CD14-positive monocyte (primary cell): ENCODE results near the gene SEC61G. TPM values are rescaled to one million over a fixed set of nuclear protein-coding genes. Genes with fewer than 3 reads are reported as not detected.

Experiments
- DNase-seq, 3 donors: peaks; one replicate each; pipeline ENCODE4 v3.0.0-alpha.2; 2011 to 2022
- H2AFZ ChIP-seq: 2 replicates; pipeline ENCODE4 v1.6.0; 2012; ENCODE audit warnings: mild to moderate bottlenecking, low read depth, low read length, inconsistent platforms; ENCODE audit not compliant: insufficient read depth, poor library complexity, severe bottlenecking
- H3K27ac ChIP-seq, 2 donors: 1 replicate in 1 of 2; 2 replicates in 1 of 2; pipeline ENCODE4 v1.5.1; 2012 to 2013; ENCODE audit warnings: low read length in 2 of 2, control low read depth in 1 of 2, inconsistent platforms in 1 of 2, low read depth in 1 of 2, mild to moderate bottlenecking in 1 of 2
- H3K27me3 ChIP-seq, 2 donors: one replicate each; pipeline versions ENCODE4 v1.6.0 to v1.6.1; 2011 to 2013; ENCODE audit warnings: low read length in 2 of 2; ENCODE audit not compliant: control insufficient read depth in 2 of 2, insufficient read depth in 2 of 2
- H3K36me3 ChIP-seq, 2 donors: replicated peaks in 1 of 2; 1 replicate in 1 of 2; 2 replicates in 1 of 2; pipeline versions ENCODE4 v1.5.1 to v1.6.1; 2012 to 2013; ENCODE audit warnings: low read length in 2 of 2, control low read depth in 1 of 2, inconsistent platforms in 1 of 2, mild to moderate bottlenecking in 1 of 2; ENCODE audit not compliant: insufficient read depth in 2 of 2, control insufficient read depth in 1 of 2
- H3K4me1 ChIP-seq, 2 donors: 1 replicate in 1 of 2; 2 replicates in 1 of 2; pipeline versions ENCODE4 v1.5.1 to v1.6.1; 2012 to 2013; ENCODE audit warnings: low read length in 2 of 2, control low read depth in 1 of 2, inconsistent platforms in 1 of 2, mild to moderate bottlenecking in 1 of 2, moderate library complexity in 1 of 2; ENCODE audit not compliant: insufficient read depth in 2 of 2, control insufficient read depth in 1 of 2
- H3K4me2 ChIP-seq: replicated peaks from 2 replicates; pipeline ENCODE3; 2012; ENCODE audit warnings: low read length, moderate library complexity, mild to moderate bottlenecking; ENCODE audit not compliant: poor library complexity, severe bottlenecking; ENCODE audit errors: extremely low read depth
- H3K4me3 ChIP-seq, 3 experiments: fragments of 200-600 bp in 1 of 3; sonication (generic) in 1 of 3; replicated peaks in 1 of 3; 1 replicate in 2 of 3; 2 replicates in 1 of 3; pipeline ENCODE4 v1.5.1; 2011 to 2013; ENCODE audit warnings: low read length in 3 of 3, mild to moderate bottlenecking in 3 of 3, control low read depth in 2 of 3, low read depth in 2 of 3, inconsistent platforms in 1 of 3, moderate library complexity in 1 of 3
- H3K79me2 ChIP-seq: 2 replicates; pipeline ENCODE4 v1.6.0; 2012; ENCODE audit warnings: mild to moderate bottlenecking, control low read depth, inconsistent platforms, low read length, moderate library complexity; ENCODE audit not compliant: insufficient read depth
- H3K9ac ChIP-seq: 2 replicates; pipeline ENCODE4 v1.6.0; 2017; ENCODE audit warnings: low read length, mild to moderate bottlenecking; ENCODE audit not compliant: insufficient read depth, poor library complexity, severe bottlenecking
- H3K9me3 ChIP-seq, 2 donors: replicated peaks in 1 of 2; 1 replicate in 1 of 2; 2 replicates in 1 of 2; pipeline versions ENCODE4 v1.5.1 to v1.6.1; 2012 to 2013; ENCODE audit warnings: low read length in 2 of 2, control low read depth in 1 of 2; ENCODE audit not compliant: control insufficient read depth in 1 of 2, insufficient read depth in 1 of 2
- H4K20me1 ChIP-seq: 2 replicates; pipeline ENCODE4 v1.6.0; 2012; ENCODE audit warnings: mild to moderate bottlenecking, low read length, control low read depth, moderate library complexity; ENCODE audit not compliant: insufficient read depth
- H3K27ac Mint-ChIP-seq, 7 donors: one replicate each; pipeline ENCODE4 v1.8.0; 2020; ENCODE audit warnings: mild to moderate bottlenecking in 7 of 7, mixed read lengths in 7 of 7, moderate library complexity in 6 of 7, inconsistent platforms in 2 of 7
- H3K27me3 Mint-ChIP-seq, 3 donors: one replicate each; pipeline ENCODE4 v1.8.0; 2021 to 2022; ENCODE audit warnings: low read depth in 3 of 3, mild to moderate bottlenecking in 3 of 3, mixed read lengths in 3 of 3, moderate library complexity in 3 of 3, inconsistent platforms in 1 of 3
- H3K36me3 Mint-ChIP-seq, 2 donors: one replicate each; pipeline ENCODE4 v1.8.0; 2020; ENCODE audit warnings: mixed read lengths in 2 of 2, inconsistent platforms in 1 of 2, mild to moderate bottlenecking in 1 of 2
- H3K4me1 Mint-ChIP-seq: one replicate; pipeline ENCODE4 v1.8.0; 2020; ENCODE audit warnings: mild to moderate bottlenecking, mixed read lengths
- H3K4me3 Mint-ChIP-seq, 2 donors: one replicate each; pipeline ENCODE4 v1.8.0; 2020; ENCODE audit warnings: mild to moderate bottlenecking in 2 of 2, mixed read lengths in 2 of 2, moderate library complexity in 1 of 2
- H3K9me3 Mint-ChIP-seq, 7 donors: one replicate each; pipeline ENCODE4 v1.8.0; 2020 to 2022; ENCODE audit warnings: mixed read lengths in 7 of 7, mild to moderate bottlenecking in 6 of 7, moderate library complexity in 6 of 7, inconsistent platforms in 2 of 7
- CTCF ChIP-seq: fragments of 200-600 bp; IDR thresholded peaks from one replicate; pipeline ENCODE4 v1.8.0; 2022; ENCODE audit warnings: antibody characterized with exemption, mild to moderate bottlenecking
- WGBS: methylation state at CpG from one replicate; pipeline ENCODE4 v1.1.5; 2013; ENCODE audit warnings: missing lambda C conversion rate; ENCODE audit not compliant: insufficient coverage; 5-methylcytosine and 5-hydroxymethylcytosine counted together
- intact Hi-C, 2 donors: fragments of 100-400 bp; cut with micrococcal nuclease; formaldehyde crosslinking; loops; one replicate each; pipeline versions ENCODE4 v1.15.0 to v1.15.1; 2023
- polyA minus RNA-seq: library from RNA; depleted of rRNA, polyadenylated mRNA; stranded (reverse); fragments of >200 nt; gene quantifications from 2 replicates; pipeline ENCODE4 v1.2.3, GENCODE V29; 2012
- polyA plus RNA-seq, 3 donors: library from polyadenylated mRNA; depleted of rRNA in 1 of 3; unstranded in 2 of 3; stranded (reverse) in 1 of 3; fragments of 300-500 nt in 2 of 3; fragments of >200 nt in 1 of 3; fragmentation: Illumina TruSeq in 2 of 3; gene quantifications; 1 replicate in 2 of 3; 2 replicates in 1 of 3; pipeline ENCODE4 v1.2.3, GENCODE V29; 2012 to 2021
- total RNA-seq, 12 experiments: library from RNA in 1 of 12; stranded (reverse) in 1 of 12; fragments of 120-200 nt in 1 of 12; gene quantifications; one replicate each; pipeline ENCODE4 v1.2.4 and lab custom pipeline; 2013 to 2026; ENCODE audit warnings: mixed read lengths in 6 of 12, inconsistent platforms in 1 of 12

The SEC61G gene
- 110 TPM for total RNA-seq (2013)
- 100 to 1,000 TPM; 200 to 221 (median 213) TPM for polyA plus RNA-seq
- polyA minus RNA-seq: 26.0 and 40.6 TPM in 2 replicates
- total RNA-seq (lab: John Stamatoyannopoulos, UW): 15.3 to 28.0 (median 23.6) reads per million in 11 experiments

DNA sequence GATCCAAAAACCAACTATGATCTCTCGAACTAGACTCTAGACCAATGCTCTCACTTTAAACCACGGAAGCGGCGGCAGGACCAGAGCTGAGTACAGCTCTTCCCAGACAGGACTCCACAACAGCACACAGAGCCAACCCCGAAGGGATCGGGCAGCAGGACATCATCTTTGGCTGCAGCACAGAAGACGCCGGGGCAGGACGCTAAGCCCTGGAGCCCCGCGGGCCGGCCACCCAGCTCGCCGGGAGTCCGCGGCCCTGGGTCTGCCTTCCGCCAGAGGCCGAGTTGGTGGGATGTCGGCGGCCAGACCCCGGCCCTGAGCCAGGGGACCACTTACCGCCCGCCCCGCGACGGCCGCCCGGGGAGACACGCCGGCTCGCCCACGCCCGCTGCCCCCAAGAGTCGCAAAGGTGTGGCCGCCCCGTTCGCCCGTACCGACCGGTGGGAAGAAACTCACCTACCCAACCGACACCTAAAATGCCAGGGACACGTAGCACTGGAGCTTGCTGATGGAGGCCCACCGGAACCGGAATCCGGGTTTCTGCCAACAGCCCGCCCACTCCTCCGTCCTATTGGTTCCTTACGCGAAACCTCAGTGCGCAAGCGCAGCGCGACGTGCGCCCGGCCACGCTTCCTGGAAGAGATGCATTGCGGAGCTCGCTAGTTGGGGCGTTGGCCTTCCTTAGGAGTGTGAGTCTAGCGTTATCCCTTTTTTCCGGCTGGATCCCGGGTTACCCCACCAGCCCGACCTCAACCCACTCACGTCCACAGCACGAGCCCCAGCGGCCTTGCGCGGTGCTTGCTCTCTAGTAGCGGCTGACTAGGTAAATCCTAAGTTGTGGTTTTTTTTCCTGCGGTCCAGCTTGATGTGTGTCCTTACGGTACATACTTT lies at the start of gene SEC61G:
SEC61G (minus strand) TSS at position 510 of the 891 bp plus-strand sequence. CDS start 1,623 bp downstream, outside the sequence.
- peak within 1 kb of the TSS; percentile 84 to 94 (median 91) for H3K27ac Mint-ChIP-seq
- H3K9me3 Mint-ChIP-seq: peaks cover 0 to 3% (median 0%) of the 10 kb centered on the region in 7 donors
- peak within 1 kb of the TSS; percentile 71 to 87 for H3K27ac ChIP-seq
- peak; percentile 94 for DNase-seq
- peaks cover 0 to 7% of the 10 kb centered on the region in 2 donors for H3K27me3 ChIP-seq
- H3K36me3 ChIP-seq: peaks cover 7 to 18% of the 10 kb centered on the region in 2 donors
- intact Hi-C loops: no loop called here
- peaks cover 10 to 16% of the 10 kb centered on the region in 2 donors for H3K36me3 Mint-ChIP-seq
- peaks cover 6% of the 10 kb centered on the region for H4K20me1 ChIP-seq
- H2AFZ ChIP-seq: peak within 1 kb of the TSS; percentile 92
- H3K4me3 Mint-ChIP-seq: peak within 1 kb of the TSS; percentile 97 to 100
- peaks cover 45% of the 10 kb centered on the region for H3K79me2 ChIP-seq
- peak within 1 kb of the TSS; percentile 85 for H3K4me2 ChIP-seq
- TF ChIP-seq CTCF: no peak
- peak within 1 kb of the TSS; percentile 64 to 89 (median 89) for H3K4me3 ChIP-seq
- H3K9ac ChIP-seq: peak within 1 kb of the TSS; percentile 86
- peaks cover 20 to 24% of the 10 kb centered on the region in 2 donors for H3K4me1 ChIP-seq
- peaks cover 24% of the 10 kb centered on the region for H3K4me1 Mint-ChIP-seq
- H3K27me3 Mint-ChIP-seq: peaks cover 8 to 18% (median 10%) of the 10 kb centered on the region in 3 donors
- H3K9me3 ChIP-seq: no peaks in the 10 kb centered on the region
- WGBS: under 1% methylated on average over 59 of the region's 72 CpGs

DNA sequence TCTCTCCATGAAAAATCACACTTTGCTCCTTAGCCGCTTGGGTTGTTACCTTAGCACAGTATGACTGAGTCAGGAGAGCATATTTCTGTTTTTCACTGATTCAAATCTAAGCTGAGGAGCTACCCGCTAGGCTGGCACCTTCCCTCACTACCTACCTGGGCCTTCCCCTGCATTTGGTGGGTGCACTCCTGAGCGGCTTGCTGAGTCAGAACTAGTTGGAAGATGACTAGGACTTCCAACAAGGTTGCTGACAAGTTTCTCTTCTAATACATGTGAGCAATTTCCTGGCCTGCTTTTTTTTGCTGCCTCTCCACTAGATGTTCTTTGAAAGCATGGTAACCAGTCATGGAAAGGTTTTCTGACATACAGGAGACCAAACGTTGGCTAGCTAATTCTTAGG lies 43.8 kb upstream of the SEC61G start:
- peaks cover 2 to 10% (median 6%) of the 10 kb centered on the region in 3 donors for H3K27me3 Mint-ChIP-seq
- DNase-seq: no peak
- no peak overlapping the region for H3K27ac ChIP-seq
- intact Hi-C loops: no loop called here
- no peak overlapping the region for H3K9ac ChIP-seq
- H3K79me2 ChIP-seq: no peaks in the 10 kb centered on the region
- H3K27ac Mint-ChIP-seq: no peak overlapping the region
- no peaks in the 10 kb centered on the region for H3K4me1 Mint-ChIP-seq
- no peaks in the 10 kb centered on the region for H3K4me1 ChIP-seq
- WGBS: 100% methylated on average over 3 of the region's 4 CpGs
- no peaks in the 10 kb centered on the region for H3K27me3 ChIP-seq
- H3K36me3 Mint-ChIP-seq: no peaks in the 10 kb centered on the region
- no peak overlapping the region for H3K4me3 ChIP-seq
- no peak overlapping the region for H2AFZ ChIP-seq
- no peaks in the 10 kb centered on the region for H4K20me1 ChIP-seq
- TF ChIP-seq CTCF: no peak
- no peak overlapping the region for H3K4me3 Mint-ChIP-seq
- H3K9me3 ChIP-seq: no peaks in the 10 kb centered on the region
- no peaks in the 10 kb centered on the region for H3K36me3 ChIP-seq
- peaks cover 0 to 6% (median 2%) of the 10 kb centered on the region in 7 donors for H3K9me3 Mint-ChIP-seq
- no peak overlapping the region for H3K4me2 ChIP-seq
